ENCODE results near the gene ADSS1. TPM values are rescaled to one million over a fixed set of nuclear protein-coding genes. Genes with fewer than 3 reads are reported as not detected.

Gene ADSS1
- total and polyA plus RNA-seq, 10 donors, result 2.7 to 11.7 (median 5.1) TPM

DNA sequence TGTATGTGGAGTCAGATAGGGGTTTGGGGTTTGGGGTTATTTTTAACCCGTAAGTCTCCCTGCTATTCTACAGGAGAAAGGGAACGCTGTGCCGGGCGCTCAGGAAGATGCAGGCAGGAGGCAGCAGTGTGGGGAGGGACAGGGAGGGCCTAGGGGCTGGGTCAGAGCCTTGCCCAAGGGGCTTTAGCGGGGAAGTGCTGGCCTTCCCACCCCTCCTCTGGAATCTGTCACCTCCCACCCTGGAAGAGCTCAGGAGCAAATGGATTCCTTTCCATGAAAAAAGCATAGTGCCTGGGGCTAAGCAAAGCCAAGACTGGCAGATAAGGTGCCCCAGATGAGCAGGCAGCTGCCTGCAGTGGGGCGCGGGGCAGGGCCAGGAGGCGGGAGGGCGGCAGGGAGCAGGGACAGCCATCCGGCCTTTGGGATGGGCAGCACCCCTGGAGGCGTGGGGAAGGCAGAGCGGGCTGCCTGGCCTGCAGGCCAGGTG lies 41.9 kb upstream of the ADSS1 start:
- Histone ChIP-seq H3K27ac (peak overlapping the region; percentile 32 to 89 (median 74)), H3K4me1 (peaks cover 29 to 80% (median 59%) of the 10 kb centered on the region in 6 donors), H3K4me3 (no peak overlapping the region), H3K36me3 (no peaks in the 10 kb centered on the region), H3K27me3 (replicated peaks in 1 of 7) (peaks cover 0 to 7% (median 0%) of the 10 kb centered on the region in 7 donors), H3K9me3 (no peaks in the 10 kb centered on the region)
- no peak for DNase-seq
- TF ChIP-seq POLR2A (IDR thresholded peaks at IDR 0.05), result no peak
- no peak for TF ChIP-seq POLR2AphosphoS5 (IDR thresholded peaks at IDR 0.05)
- TF ChIP-seq, protein P1, sequence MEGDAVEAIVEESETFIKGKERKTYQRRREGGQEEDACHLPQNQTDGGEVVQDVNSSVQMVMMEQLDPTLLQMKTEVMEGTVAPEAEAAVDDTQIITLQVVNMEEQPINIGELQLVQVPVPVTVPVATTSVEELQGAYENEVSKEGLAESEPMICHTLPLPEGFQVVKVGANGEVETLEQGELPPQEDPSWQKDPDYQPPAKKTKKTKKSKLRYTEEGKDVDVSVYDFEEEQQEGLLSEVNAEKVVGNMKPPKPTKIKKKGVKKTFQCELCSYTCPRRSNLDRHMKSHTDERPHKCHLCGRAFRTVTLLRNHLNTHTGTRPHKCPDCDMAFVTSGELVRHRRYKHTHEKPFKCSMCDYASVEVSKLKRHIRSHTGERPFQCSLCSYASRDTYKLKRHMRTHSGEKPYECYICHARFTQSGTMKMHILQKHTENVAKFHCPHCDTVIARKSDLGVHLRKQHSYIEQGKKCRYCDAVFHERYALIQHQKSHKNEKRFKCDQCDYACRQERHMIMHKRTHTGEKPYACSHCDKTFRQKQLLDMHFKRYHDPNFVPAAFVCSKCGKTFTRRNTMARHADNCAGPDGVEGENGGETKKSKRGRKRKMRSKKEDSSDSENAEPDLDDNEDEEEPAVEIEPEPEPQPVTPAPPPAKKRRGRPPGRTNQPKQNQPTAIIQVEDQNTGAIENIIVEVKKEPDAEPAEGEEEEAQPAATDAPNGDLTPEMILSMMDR (IDR thresholded peaks at IDR 0.05 in 8 of 11, conservative IDR thresholded peaks at IDR 0.05 in 3 of 11), result no peak
- intact Hi-C loops (cut with DNase I; ENCODE audit: low total_unique reads), result no loop called here
- 61 to 76% (median 73%) methylated on average over 12 of the region's 12 CpGs for WGBS, 5 donors

DNA sequence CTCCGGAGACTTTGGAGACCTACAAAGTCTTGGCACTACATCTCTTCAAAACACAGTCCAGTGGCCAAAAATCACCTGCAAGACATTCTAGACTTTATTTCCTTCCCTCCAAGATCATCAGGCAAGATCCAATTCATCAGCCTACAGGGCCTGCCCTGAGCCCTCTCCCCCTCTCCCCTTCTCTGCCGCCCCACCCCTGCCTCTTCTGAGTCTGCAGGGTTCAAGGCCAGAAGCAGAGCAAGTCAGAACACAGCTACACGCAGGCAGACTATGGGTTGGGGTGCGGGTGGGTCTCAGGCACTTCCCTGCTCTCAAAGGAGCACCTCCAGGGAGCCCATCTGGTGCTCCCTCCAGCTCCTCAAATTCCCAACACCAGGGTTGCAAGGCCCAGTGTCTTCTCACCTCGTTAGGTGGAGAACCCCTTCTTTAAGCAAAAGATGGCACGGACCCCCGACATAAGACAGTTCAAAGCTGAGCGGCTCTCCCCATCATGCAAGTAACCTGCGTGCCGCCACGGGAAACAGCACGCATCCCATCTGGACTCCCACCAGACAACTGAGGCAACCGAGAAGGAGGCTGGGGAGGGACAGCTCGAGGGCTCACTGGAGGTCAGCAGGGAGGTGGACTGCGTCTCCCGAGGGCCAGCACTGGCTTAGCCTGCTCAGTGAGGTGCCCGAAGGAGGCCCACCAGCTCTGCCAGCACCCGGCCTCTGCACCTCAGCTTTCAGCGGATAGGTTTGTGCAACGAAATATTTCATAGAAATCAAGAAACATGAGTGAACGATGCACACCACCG lies 40.2 kb upstream of the ADSS1 start:
- H3K27ac ChIP-seq, result no peak overlapping the region
- H3K27me3 ChIP-seq (replicated peaks in 1 of 7), result peaks cover 0 to 2% (median 0%) of the 10 kb centered on the region in 7 donors
- no peaks in the 10 kb centered on the region for H3K9me3 ChIP-seq
- no peak overlapping the region for H3K4me3 ChIP-seq
- H3K4me1 ChIP-seq, result peaks cover 32 to 80% (median 59%) of the 10 kb centered on the region in 6 donors
- DNase-seq, result no peak
- intact Hi-C loops (cut with DNase I; ENCODE audit: low total_unique reads), result no loop called here
- TF ChIP-seq POLR2AphosphoS5 (IDR thresholded peaks at IDR 0.05) (no peak), POLR2A (IDR thresholded peaks at IDR 0.05) (no peak)
- TF ChIP-seq, protein P1 (IDR thresholded peaks at IDR 0.05 in 8 of 11, conservative IDR thresholded peaks at IDR 0.05 in 3 of 11), result no peak
- H3K36me3 ChIP-seq, result no peaks in the 10 kb centered on the region
- WGBS, 5 donors, result 86 to 95% (median 90%) methylated on average over 21 to 22 of the region's 22 CpGs

DNA sequence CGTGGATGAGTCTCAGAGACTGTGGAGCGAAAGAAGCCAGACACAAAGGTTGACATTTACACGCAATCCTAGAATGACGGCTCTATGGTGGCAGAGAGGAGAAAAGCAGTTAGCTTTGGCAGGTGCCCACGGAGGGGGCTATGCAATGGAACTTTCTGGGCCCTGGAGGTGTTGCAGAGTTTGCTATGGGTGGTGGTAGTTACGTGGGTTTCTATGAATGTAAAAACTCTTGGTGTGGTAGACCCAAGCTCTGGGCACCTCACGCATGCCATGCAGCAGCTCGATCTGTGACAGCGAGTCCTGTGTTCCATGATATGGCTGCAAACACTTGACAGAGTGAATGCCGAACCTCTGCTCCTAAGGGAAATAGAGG lies 39.6 kb upstream of the ADSS1 start:
- Histone ChIP-seq H3K27ac (no peak overlapping the region), H3K27me3 (replicated peaks in 1 of 7) (peaks cover 0 to 8% (median 0%) of the 10 kb centered on the region in 7 donors), H3K4me1 (peaks cover 32 to 80% (median 60%) of the 10 kb centered on the region in 6 donors), H3K36me3 (no peaks in the 10 kb centered on the region), H3K9me3 (no peaks in the 10 kb centered on the region), H3K4me3 (no peak overlapping the region)
- intact Hi-C loops (cut with DNase I; ENCODE audit: low total_unique reads), result no loop called here
- DNase-seq, result no peak
- WGBS, 5 donors, result 90 to 95% (median 93%) methylated on average over 10 of the region's 10 CpGs
- TF ChIP-seq, protein P1 (IDR thresholded peaks at IDR 0.05 in 8 of 11, conservative IDR thresholded peaks at IDR 0.05 in 3 of 11), result no peak
- TF ChIP-seq POLR2AphosphoS5 (IDR thresholded peaks at IDR 0.05) (no peak), POLR2A (IDR thresholded peaks at IDR 0.05) (no peak)
